ENCODE results near the gene ELOVL5.

- TF ChIP-seq CTCF (IDR thresholded peaks at IDR 0.05) (no peak), POLR2A (IDR thresholded peaks at IDR 0.05) (no peak)
Observed at GRCh38 chr6:53347250-53347920, 1.4 kb downstream of the ELOVL5 start.

Measured in testis (tissue), 2 donors.